GM18505 (cell line): ENCODE measurements around the gene SNX5.

Experiments used
- ATAC-seq: cut with Tn5 transposase; IDR thresholded peaks from one replicate; pipeline ENCODE4 v1.9.1; 2021; ENCODE audit not compliant: unreplicated experiment
- POLR2A ChIP-seq: IDR thresholded peaks from 4 replicates; pipeline ENCODE4 v1.6.1; 2011; ENCODE audit warnings: borderline replicate concordance; ENCODE audit not compliant: insufficient read depth, insufficient read length; ENCODE audit errors: extremely low read depth

SNX5 gene

GRCh38 chr20:17948442-17948841 is 20.2 kb downstream of the SNX5 start:
- peak; percentile 17 for TF ChIP-seq POLR2A
- ATAC-seq: no peak

DNA sequence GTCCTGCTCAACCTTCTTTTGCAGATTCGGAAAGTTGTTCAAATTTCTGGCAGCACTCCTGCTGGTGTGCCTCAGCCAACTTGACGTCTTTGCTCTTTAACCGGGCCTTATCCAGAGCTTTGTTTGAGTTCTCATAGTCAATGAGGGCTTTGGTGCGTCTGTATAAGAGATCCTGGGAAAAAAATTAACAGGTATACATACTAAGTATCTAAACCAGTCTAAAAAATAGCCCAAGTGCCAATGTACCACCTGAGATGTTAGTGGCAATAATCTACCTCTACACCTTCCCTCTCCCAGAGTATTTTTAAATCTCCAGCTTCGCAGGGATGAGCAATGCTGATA is 21.1 kb downstream of the SNX5 start:
- ATAC-seq: no peak
- TF ChIP-seq POLR2A: no peak

- ATAC-seq: no peak
- peak; percentile 38 for TF ChIP-seq POLR2A
Observed at GRCh38 chr20:17946572-17947473, 21.8 kb downstream of the SNX5 start.

DNA sequence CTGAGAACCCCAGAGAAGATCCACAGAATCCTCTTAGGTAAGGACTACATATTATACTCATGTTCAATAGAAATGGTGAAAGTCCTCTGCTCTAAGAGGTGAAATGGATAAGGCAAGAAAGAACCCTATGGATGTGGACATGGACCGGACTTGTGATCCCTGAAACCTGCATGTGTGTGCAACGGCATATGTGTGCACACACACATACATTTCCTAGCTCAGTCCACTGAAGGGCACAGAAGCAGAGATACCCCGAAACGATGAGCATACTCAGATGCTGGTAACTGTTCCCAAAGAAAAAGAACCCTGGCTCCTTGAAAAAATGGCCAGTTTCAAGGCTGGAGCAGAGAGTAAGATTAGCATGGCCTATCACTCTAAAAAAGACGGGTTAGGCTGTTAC is 22.6 kb downstream of the SNX5 start:
- ATAC-seq: no peak
- no peak for TF ChIP-seq POLR2A

- ATAC-seq: no peak
Observed at GRCh38 chr20:17944854-17945474, 23.6 kb downstream of the SNX5 start.

DNA sequence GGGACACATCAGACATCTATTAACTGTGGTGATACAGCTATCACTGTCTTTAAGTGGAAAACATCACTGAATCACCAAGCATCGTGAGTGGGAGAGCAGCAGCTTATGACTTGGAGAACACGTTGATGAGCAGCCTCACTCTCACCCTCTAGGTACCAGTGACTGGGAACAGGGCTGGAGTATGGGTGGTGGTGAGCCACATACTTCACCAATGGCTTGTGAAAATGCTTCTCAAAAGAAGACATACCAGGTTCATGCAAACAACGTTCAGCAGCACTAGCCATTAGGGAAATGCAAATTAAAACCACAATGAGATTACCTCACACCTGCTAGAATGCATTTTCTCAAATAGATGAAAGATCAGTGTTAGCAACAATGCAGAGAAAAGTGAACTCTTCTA is 25.3 kb downstream of the SNX5 start:
- no peak for TF ChIP-seq POLR2A
- ATAC-seq: peak; percentile 50

More at GRCh38 chr20:17944854-17945474, 23.6 kb downstream of the SNX5 start:
- TF ChIP-seq POLR2A: no peak

GRCh38 chr20:17941826-17942196 is 26.8 kb downstream of the SNX5 start:
- TF ChIP-seq POLR2A: no peak
- no peak for ATAC-seq

- TF ChIP-seq POLR2A: peak; percentile 46
- no peak for ATAC-seq
Observed at GRCh38 chr20:17941087-17941825, 27.3 kb downstream of the SNX5 start.

DNA sequence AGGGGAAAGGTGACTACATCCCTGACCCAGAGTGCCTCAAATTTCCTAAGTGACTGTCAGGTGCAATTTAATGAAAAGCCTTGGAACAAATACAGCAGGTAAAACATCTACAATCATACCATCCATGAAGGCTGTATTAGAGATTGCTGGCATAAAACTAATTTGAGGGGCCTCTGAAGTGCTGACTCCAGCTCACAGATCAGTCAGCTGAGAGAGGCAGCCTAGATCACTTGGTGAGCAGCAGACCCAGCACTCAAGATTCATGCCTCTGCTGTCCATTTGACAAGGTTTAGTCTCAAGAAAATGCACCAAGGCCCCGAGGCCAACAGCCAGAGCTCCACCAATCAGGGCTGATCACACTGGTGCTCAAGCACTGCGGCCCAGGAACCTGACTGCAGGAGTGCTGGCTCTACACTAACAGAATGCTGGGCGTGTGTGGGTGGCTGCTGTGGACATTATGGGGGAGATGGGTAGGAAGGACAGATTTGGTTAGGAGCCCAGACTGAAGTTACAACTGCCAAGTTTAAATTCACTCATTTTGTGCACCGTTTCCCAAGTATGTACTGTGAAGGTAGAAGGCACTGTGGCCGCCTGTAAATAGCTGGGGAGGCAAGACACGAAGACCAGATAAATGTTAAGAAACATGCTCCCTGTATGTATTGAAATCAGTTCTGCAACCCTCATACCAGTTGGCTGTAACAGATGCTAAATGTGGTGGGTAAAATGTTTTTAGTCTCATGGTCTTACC is 28.2 kb downstream of the SNX5 start:
- ATAC-seq: no peak
- no peak for TF ChIP-seq POLR2A

DNA sequence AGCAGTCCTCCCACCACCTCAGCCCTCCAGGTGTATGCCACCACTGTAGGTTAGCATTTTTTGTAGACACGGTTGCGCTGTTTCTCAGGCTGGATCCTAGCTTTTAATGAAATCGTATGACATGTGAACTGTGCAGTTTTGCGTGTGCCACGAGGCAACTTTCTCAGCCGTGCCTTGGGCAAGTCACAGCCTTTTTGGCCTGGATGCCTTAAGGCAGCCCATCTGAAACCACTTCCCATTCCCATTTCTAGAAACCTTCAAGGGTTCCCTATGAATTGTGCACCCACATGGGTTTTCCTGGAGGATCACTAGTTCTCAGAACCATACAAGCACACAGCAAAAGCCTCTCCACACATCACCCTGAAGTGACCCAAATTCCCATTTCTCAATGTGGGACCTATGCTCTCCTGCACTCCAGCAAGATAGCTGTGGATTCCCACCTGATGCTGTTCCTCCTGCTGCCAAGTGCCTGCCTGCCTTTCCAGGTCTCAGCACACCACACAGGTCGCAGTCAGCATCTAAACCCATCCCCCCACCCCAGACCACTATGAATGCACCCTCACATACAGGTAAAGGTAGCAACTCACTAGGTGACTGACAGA is 28.9 kb downstream of the SNX5 start:
- peak; percentile 5 for ATAC-seq
- no peak for TF ChIP-seq POLR2A

DNA sequence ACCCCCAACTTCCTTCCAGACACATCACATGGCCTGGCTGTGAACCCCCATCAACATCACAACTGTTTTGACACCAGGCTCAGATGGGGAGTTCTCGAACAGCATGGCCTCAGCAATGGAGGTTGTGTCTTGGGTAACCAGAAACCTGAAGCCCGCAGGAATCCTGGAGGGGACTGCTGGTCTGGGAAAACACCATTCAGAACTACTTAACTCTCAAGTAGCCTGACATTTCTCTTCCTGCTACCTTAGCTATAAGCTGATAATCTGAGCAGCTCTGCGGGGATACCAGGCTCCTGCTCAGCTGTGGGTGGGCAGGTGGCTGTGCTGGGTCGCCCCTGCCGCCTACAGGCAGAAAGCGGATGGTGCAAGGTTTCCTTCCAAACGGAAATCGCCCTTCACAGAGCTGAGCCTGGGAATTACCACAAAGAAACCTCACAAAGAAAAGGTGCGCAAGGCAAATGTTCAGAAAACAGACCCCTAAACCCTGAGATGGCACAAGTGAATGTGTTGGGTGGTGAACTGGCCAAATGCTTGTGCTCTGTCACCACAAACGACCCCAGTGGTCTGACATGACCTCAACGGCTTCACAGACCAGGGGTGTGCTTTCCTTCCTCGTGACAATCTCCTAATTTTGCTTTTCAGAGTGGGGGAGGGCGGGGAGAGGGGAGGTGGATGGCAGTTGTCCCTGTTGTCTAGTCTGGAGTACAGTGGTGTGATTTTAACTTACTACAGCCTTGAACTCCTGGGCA is 29.5 kb downstream of the SNX5 start:
- TF ChIP-seq POLR2A: peak; percentile 36
- ATAC-seq: peak; percentile 75
